Measurements from ENCODE around the gene OXNAD1. TPM values are rescaled to one million over a fixed set of nuclear protein-coding genes. Genes with fewer than 3 reads are reported as not detected.

The OXNAD1 gene
- total RNA-seq, 2 donors from 2014 or later, result 16.2 to 16.3 TPM

- WGBS, result 96% methylated on average over 2 of the region's 2 CpGs
- H3K9me3 ChIP-seq, result no peaks in the 10 kb centered on the region
- H3K4me1 ChIP-seq (replicated peaks), result no peaks in the 10 kb centered on the region
- TF ChIP-seq POLR2AphosphoS5 (IDR thresholded peaks at IDR 0.05) (no peak), POLR2A (IDR thresholded peaks at IDR 0.05) (no peak), CTCF (IDR thresholded peaks at IDR 0.05) (no peak)
- no peak overlapping the region for H3K27ac ChIP-seq
- H3K4me3 ChIP-seq, result no peak overlapping the region
- no peaks in the 10 kb centered on the region for H3K36me3 ChIP-seq
- DNase-seq (ENCODE audit: low spot score), result no peak
- no peaks in the 10 kb centered on the region for H3K27me3 ChIP-seq (replicated peaks; ENCODE audit: insufficient read depth)
- intact Hi-C loops (cut with DNase I), result no loop called here
These were observed 42.5 kb upstream of the OXNAD1 start for GRCh38 chr3:16222547-16222946.

- no peak for TF ChIP-seq CTCF (IDR thresholded peaks at IDR 0.05)
- TF ChIP-seq POLR2AphosphoS5 (IDR thresholded peaks at IDR 0.05), result no peak
- no peak for TF ChIP-seq POLR2A (IDR thresholded peaks at IDR 0.05)
- no peak overlapping the region for H3K27ac ChIP-seq
- no peaks in the 10 kb centered on the region for H3K27me3 ChIP-seq (replicated peaks; ENCODE audit: insufficient read depth)
- intact Hi-C loops (cut with DNase I), result no loop called here
- H3K36me3 ChIP-seq, result no peaks in the 10 kb centered on the region
- H3K4me1 ChIP-seq (replicated peaks), result no peaks in the 10 kb centered on the region
- WGBS, result 70% methylated on average over 2 of the region's 2 CpGs
- H3K9me3 ChIP-seq, result no peaks in the 10 kb centered on the region
- no peak for DNase-seq (ENCODE audit: low spot score)
- H3K4me3 ChIP-seq, result no peak overlapping the region
These were observed 40.7 kb upstream of the OXNAD1 start for GRCh38 chr3:16224325-16224724.

- no peak for DNase-seq (ENCODE audit: low spot score)
- Histone ChIP-seq H3K27ac (no peak overlapping the region), H3K36me3 (no peaks in the 10 kb centered on the region), H3K4me3 (no peak overlapping the region), H3K27me3 (replicated peaks; ENCODE audit: insufficient read depth) (no peaks in the 10 kb centered on the region), H3K4me1 (replicated peaks) (no peaks in the 10 kb centered on the region), H3K9me3 (no peaks in the 10 kb centered on the region)
- WGBS, result 23% methylated on average over 1 of the region's 1 CpG
- intact Hi-C loops (cut with DNase I), result no loop called here
- TF ChIP-seq CTCF (IDR thresholded peaks at IDR 0.05) (no peak), POLR2A (IDR thresholded peaks at IDR 0.05) (no peak), POLR2AphosphoS5 (IDR thresholded peaks at IDR 0.05) (no peak)
These were observed 37.4 kb upstream of the OXNAD1 start for GRCh38 chr3:16227566-16227965.

- TF ChIP-seq POLR2A (IDR thresholded peaks at IDR 0.05) (no peak), CTCF (IDR thresholded peaks at IDR 0.05) (no peak), POLR2AphosphoS5 (IDR thresholded peaks at IDR 0.05) (no peak)
- H3K9me3 ChIP-seq, result no peaks in the 10 kb centered on the region
- no peaks in the 10 kb centered on the region for H3K4me1 ChIP-seq (replicated peaks)
- no peaks in the 10 kb centered on the region for H3K36me3 ChIP-seq
- DNase-seq (ENCODE audit: low spot score), result no peak
- H3K4me3 ChIP-seq, result no peak overlapping the region
- intact Hi-C loops (cut with DNase I), result no loop called here
- no peak overlapping the region for H3K27ac ChIP-seq
- H3K27me3 ChIP-seq (replicated peaks; ENCODE audit: insufficient read depth), result no peaks in the 10 kb centered on the region
These were observed 35.3 kb upstream of the OXNAD1 start for GRCh38 chr3:16229681-16230080.

GRCh38 chr3:16231983-16232382, 33.0 kb upstream of the OXNAD1 start:
- Histone ChIP-seq H3K27ac (no peak overlapping the region), H3K36me3 (no peaks in the 10 kb centered on the region), H3K4me1 (replicated peaks) (no peaks in the 10 kb centered on the region), H3K27me3 (replicated peaks; ENCODE audit: insufficient read depth) (no peaks in the 10 kb centered on the region), H3K9me3 (no peaks in the 10 kb centered on the region), H3K4me3 (no peak overlapping the region)
- 100% methylated on average over 2 of the region's 2 CpGs for WGBS
- intact Hi-C loops (cut with DNase I), result no loop called here
- no peak for DNase-seq (ENCODE audit: low spot score)
- TF ChIP-seq POLR2AphosphoS5 (IDR thresholded peaks at IDR 0.05) (no peak), CTCF (IDR thresholded peaks at IDR 0.05) (no peak), POLR2A (IDR thresholded peaks at IDR 0.05) (no peak)
